ENCODE data around the gene EPC2.

Gene EPC2

DNA sequence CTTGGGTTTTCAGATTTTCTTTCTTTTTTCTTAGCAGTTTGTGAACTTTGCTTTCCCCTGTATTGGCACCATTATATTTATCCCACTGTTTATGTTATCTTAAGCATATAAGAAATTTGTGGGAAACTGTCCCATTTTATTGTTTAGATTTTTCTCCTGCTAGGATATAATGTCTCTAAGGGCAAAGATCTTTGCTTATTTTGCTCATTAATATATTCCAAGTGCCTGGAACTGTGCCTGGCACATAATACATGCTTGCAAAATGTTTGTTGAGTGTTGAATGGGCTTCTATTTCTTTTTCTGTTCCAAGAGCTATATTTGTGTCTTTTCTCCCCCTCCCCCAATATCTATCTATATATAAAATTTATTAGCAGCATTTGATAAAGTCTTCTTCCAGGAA lies 5.4 kb downstream of the EPC2 start:
- ChIA-PET CTCF (no interaction called here), POLR2A (no interaction called here)
- TF ChIP-seq NFRKB (IDR thresholded peaks at IDR 0.05) (no peak), FOXK2 (IDR thresholded peaks at IDR 0.05) (no peak), FOXM1 (IDR thresholded peaks at IDR 0.05; ENCODE audit: borderline replicate concordance) (no peak), BHLHE40 (IDR thresholded peaks at IDR 0.05; ENCODE audit: borderline replicate concordance) (no peak)
- TF ChIP-seq, protein P1, sequence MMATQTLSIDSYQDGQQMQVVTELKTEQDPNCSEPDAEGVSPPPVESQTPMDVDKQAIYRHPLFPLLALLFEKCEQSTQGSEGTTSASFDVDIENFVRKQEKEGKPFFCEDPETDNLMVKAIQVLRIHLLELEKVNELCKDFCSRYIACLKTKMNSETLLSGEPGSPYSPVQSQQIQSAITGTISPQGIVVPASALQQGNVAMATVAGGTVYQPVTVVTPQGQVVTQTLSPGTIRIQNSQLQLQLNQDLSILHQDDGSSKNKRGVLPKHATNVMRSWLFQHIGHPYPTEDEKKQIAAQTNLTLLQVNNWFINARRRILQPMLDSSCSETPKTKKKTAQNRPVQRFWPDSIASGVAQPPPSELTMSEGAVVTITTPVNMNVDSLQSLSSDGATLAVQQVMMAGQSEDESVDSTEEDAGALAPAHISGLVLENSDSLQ (IDR thresholded peaks at IDR 0.05), result no peak
- DNase-seq (ENCODE audit: extremely low spot score), result no peak

DNA sequence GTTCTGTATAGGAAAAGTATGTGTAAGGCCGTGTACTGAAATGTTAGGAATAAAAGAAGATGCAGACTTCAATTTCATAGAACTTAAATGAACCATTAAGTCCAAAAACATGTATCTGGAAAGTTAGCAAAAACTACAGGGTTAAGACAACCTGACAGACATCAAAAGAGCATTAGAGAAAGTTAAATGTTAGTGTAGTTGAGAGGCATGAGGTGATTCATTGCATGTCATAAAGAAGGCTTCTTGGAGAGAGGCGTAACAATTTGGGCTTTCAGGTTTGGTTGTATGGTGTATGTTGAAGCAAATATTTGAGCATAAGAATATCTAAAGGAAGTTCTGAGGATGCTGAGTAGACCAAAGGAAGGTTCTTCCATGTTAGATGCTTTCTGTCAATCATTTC lies 6.3 kb downstream of the EPC2 start:
- POLR2A ChIA-PET, result no interaction called here
- CTCF ChIA-PET, result no interaction called here
- no peak for DNase-seq (ENCODE audit: extremely low spot score)
- TF ChIP-seq, protein P1 (IDR thresholded peaks at IDR 0.05), result peak; percentile 76
- no peak for TF ChIP-seq BHLHE40 (IDR thresholded peaks at IDR 0.05; ENCODE audit: borderline replicate concordance)

DNA sequence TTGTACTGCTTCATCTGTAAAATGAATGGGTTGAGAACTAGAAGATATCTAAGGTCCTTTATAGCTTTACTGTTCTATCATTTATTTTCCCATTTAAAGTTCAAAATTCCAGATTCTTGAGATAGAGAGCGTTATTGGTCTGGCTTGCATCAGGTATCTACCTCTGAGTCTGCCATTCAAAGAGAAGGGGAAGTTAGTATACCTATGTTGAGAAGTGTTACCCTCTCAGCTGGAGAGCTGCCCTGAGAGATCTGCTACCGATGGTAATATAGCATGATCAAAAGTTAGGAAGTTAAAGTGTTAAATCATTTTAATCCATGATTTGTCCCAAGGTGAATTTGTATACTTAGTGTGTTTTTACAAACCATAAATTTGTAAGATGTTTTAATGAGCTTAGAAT lies 7.4 kb downstream of the EPC2 start:
- ChIA-PET POLR2A (no interaction called here), CTCF (no interaction called here)
- TF ChIP-seq L3MBTL2 (conservative IDR thresholded peaks at IDR 0.05) (no peak), NFRKB (IDR thresholded peaks at IDR 0.05) (no peak), CTBP1 (IDR thresholded peaks at IDR 0.05; ENCODE audit: borderline replicate concordance) (no peak), BHLHE40 (IDR thresholded peaks at IDR 0.05; ENCODE audit: borderline replicate concordance) (no peak), LEF1 (IDR thresholded peaks at IDR 0.05; ENCODE audit: borderline replicate concordance) (no peak), FOXK2 (IDR thresholded peaks at IDR 0.05) (no peak), ARNT (IDR thresholded peaks at IDR 0.05) (no peak), FOXM1 (IDR thresholded peaks at IDR 0.05; ENCODE audit: borderline replicate concordance) (no peak), TARDBP (IDR thresholded peaks at IDR 0.05) (no peak), HDGF (IDR thresholded peaks at IDR 0.05; ENCODE audit: borderline replicate concordance) (no peak), FOXA1 (IDR thresholded peaks at IDR 0.05) (no peak), ZNF384 (IDR thresholded peaks at IDR 0.05) (no peak), ELF4 (IDR thresholded peaks at IDR 0.05) (no peak), SUZ12 (IDR thresholded peaks at IDR 0.05) (no peak), SP1 (IDR thresholded peaks at IDR 0.05) (no peak)
- TF ChIP-seq, protein P1 (IDR thresholded peaks at IDR 0.05), result no peak
- DNase-seq (ENCODE audit: extremely low spot score), result no peak

DNA sequence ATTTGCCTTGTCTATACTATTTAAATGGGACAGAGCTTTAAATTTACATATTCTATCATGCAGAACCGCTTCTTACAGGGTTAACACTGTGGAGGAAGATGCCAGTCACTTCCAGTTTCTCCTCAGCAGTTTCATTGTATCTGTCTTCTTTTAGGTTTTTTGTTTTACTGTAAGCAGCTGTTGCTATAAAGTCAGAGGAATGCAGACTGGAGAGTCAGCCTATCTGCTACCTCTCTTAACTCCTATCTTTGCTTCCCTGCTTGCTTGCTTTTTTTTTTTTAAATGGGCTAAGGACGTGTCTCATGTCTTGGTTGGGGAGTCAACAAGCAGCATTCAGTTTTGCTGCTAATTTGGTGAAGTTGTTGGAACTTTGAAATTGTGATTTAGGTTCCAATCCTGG lies 8.9 kb downstream of the EPC2 start:
- ChIA-PET POLR2A (no interaction called here), CTCF (no interaction called here)
- DNase-seq (ENCODE audit: extremely low spot score), result no peak
- no peak for TF ChIP-seq SUZ12 (IDR thresholded peaks at IDR 0.05)
- TF ChIP-seq BHLHE40 (IDR thresholded peaks at IDR 0.05; ENCODE audit: borderline replicate concordance), result no peak
- TF ChIP-seq FOXM1 (IDR thresholded peaks at IDR 0.05; ENCODE audit: borderline replicate concordance), result no peak
- TF ChIP-seq ELF4 (IDR thresholded peaks at IDR 0.05), result no peak
- TF ChIP-seq HDGF (IDR thresholded peaks at IDR 0.05; ENCODE audit: borderline replicate concordance), result no peak
- no peak for TF ChIP-seq FOXK2 (IDR thresholded peaks at IDR 0.05)

DNA sequence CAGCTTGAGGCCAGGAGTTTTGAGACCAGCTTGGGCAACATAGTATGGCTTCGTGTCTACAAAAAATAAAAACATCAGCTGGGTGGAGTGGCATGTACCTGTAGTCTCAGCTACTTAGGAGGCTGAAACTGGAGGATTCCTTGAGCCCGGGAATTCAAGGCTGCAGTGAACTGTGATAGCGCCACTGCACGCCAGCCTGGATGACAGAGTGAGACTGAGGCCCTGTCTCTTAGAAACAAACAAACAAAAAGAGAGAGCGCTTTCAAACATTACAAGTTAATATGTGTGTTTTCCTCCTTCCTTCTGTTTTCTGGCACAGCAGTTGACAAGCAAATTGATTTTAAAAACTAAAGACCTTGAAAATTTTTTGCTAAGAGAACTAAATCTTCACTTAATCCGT lies 9.9 kb downstream of the EPC2 start:
- DNase-seq (ENCODE audit: extremely low spot score), result no peak
- ChIA-PET POLR2A (no interaction called here), CTCF (no interaction called here)
- TF ChIP-seq ELF4 (IDR thresholded peaks at IDR 0.05), result no peak
- no peak for TF ChIP-seq SP1 (IDR thresholded peaks at IDR 0.05)
- TF ChIP-seq L3MBTL2 (conservative IDR thresholded peaks at IDR 0.05), result no peak
- no peak for TF ChIP-seq ZNF384 (IDR thresholded peaks at IDR 0.05)
- TF ChIP-seq NFRKB (IDR thresholded peaks at IDR 0.05), result no peak

DNA sequence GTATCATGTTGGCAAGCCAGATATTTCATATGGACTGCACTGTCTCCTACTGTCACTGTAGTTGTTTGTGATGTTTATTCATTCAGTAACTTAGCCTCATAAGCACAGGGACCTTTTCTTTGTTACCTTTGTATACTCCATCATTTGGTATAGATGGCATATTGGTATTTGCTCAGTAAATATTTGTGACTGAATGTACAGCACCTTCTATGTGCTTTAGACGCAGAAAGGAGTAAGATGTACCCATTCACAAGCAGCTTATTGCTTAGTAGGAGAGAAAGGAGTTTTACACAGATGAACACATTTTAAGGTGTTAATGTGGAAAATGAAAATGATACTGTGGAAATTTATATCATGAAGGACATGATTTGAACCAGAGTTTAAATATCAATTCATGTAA lies 12.0 kb downstream of the EPC2 start:
- ChIA-PET CTCF (no interaction called here), POLR2A (interaction anchor here (2.0 kb wide), 1 partner anchor 11 kb away, joined by 10 read pairs; no protein-coding TSS in a partner anchor)
- TF ChIP-seq ARNT (IDR thresholded peaks at IDR 0.05) (no peak), ZNF384 (IDR thresholded peaks at IDR 0.05) (no peak), BHLHE40 (IDR thresholded peaks at IDR 0.05; ENCODE audit: borderline replicate concordance) (no peak), FOXA1 (IDR thresholded peaks at IDR 0.05) (no peak), L3MBTL2 (conservative IDR thresholded peaks at IDR 0.05) (no peak), FOXK2 (IDR thresholded peaks at IDR 0.05) (no peak), ELF4 (IDR thresholded peaks at IDR 0.05) (no peak), SP1 (IDR thresholded peaks at IDR 0.05) (no peak), LEF1 (IDR thresholded peaks at IDR 0.05; ENCODE audit: borderline replicate concordance) (no peak), HDGF (IDR thresholded peaks at IDR 0.05; ENCODE audit: borderline replicate concordance) (no peak)
- no peak for DNase-seq (ENCODE audit: extremely low spot score)

DNA sequence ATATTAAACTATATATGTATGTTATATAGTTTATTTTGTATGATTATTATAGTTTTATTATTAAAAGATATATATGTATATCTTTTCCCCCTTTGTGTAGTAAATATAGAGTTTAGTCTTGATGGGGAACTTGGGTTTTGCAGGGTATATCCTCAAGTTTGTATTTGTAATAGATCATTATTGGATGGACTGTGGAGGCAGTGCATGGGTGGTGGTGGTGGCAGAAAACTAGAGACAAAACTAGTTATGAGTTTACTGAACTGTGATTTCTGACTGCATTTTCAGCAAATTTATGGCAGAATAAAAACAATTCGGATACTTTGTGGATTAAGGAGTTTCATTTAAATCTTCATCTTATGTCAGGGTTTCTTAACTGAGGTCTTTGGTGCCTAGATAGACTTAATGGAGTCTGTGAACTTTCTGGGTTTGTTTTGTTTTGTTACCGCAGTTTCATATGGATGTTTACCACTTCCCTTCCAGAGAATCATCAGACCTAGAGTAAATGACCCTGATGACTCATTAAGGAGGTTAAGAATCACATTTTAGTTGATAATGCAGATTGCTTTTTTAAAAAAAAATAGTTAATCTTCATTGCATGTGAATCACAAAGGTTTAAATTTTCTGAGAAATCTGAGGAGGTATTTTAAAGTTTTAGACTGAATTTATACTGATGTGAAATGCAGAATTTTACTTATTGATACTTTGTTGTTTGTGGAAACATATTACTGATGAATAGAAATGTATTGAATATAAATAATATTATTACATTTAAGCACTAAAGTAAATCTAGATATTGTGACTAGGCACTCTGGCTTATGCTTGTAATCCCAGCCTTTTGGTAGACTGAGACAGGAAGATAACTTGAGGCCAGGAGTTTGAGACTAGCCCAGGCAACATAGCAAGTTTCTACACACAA lies 14.5 kb downstream of the EPC2 start:
- TF ChIP-seq SUZ12 (IDR thresholded peaks at IDR 0.05), result no peak
- TF ChIP-seq BHLHE40 (IDR thresholded peaks at IDR 0.05; ENCODE audit: borderline replicate concordance), result no peak
- TF ChIP-seq FOXA1 (IDR thresholded peaks at IDR 0.05), result no peak
- DNase-seq (ENCODE audit: extremely low spot score), result no peak
- ChIA-PET CTCF (no interaction called here), POLR2A (no interaction called here)
